WI38 (cell line): ENCODE data around the gene GLRX5.

Experiments
- H3K4me3 ChIP-seq: 2 replicates; pipeline ENCODE4 v1.5.1; 2011; ENCODE audit warnings: low read depth, mild to moderate bottlenecking, control low read depth, low read length
- TF ChIP-seq, protein P1 (sequence below): IDR thresholded peaks from 2 replicates; pipeline ENCODE4 v1.5.1; 2012; ENCODE audit warnings: low read depth, mild to moderate bottlenecking, control low read depth, low read length

The GLRX5 gene

DNA sequence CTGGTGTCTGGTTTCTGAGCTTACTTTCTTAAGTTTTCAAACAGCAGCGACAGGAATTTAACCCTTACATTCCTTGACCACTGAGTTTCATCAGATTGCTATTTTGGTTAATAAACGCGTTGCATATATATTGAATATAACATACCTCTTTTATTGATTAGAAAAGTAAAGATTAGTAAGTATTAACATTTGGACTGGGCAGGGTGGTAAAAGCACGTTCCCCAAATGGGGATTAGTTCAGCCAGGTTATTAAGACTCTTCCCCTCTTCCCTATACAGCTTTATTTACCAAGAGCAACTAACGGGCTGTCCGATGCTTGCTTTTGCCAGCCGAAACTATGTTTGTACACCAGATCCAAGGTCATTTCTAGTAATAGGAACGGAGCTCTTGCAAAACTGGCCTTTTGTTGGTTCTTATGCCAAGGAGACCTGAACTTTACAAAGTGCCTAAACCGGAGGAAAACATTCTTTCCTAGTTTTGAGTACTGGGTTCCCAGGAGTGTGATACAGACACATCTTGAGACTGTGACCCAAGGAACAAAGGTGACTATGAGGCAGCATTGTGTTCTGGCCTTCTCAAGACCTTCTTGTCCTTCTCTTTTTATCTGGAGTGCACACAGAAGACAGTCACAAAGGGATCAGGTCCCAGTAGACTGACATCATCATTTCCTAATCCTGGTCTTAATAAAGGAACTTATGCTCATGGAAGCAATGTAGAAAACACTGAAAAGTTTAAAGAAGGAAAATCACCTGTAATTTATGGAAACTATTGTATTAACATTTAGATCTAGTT, 2.6 kb downstream of the GLRX5 start:
- H3K4me3 ChIP-seq, result 0 out of 2 replicates have a peak overlapping the region, but pooled peaks have one; percentile 6
- TF ChIP-seq, protein P1, sequence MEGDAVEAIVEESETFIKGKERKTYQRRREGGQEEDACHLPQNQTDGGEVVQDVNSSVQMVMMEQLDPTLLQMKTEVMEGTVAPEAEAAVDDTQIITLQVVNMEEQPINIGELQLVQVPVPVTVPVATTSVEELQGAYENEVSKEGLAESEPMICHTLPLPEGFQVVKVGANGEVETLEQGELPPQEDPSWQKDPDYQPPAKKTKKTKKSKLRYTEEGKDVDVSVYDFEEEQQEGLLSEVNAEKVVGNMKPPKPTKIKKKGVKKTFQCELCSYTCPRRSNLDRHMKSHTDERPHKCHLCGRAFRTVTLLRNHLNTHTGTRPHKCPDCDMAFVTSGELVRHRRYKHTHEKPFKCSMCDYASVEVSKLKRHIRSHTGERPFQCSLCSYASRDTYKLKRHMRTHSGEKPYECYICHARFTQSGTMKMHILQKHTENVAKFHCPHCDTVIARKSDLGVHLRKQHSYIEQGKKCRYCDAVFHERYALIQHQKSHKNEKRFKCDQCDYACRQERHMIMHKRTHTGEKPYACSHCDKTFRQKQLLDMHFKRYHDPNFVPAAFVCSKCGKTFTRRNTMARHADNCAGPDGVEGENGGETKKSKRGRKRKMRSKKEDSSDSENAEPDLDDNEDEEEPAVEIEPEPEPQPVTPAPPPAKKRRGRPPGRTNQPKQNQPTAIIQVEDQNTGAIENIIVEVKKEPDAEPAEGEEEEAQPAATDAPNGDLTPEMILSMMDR, result no peak

DNA sequence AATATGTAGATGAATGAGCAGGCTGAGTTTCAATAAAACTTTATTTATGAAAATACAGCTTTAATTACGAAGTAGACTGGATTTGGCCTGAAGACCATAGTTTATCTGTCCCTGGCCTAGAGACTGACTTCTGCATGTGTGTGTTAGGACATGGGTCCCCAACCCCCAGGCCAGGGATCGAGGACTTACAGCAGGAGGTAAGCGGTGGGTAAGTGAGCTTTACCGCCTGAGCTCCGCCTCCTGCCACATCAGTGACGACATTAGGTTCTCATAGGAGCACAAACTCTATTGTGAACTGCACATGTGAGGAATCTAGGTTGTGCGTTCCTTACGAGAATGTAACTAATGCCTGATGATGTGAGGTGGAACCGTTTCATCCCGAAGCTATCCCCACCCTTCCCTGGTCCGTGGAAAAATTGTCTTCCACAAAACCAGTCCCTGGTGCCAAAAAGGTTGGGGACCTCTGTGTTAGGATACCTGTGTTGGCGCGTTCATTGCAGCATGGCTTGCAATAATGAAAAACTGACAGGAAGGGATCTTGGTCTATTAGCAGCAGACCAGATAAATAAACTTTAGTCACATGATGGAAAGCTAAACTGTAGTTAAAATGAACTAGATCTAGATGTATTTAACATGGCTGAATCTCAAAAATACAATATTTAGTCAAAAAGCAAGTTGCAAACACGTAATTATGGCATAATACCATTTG, 4.1 kb downstream of the GLRX5 start:
- TF ChIP-seq, protein P1, result no peak
- H3K4me3 ChIP-seq, result no peak overlapping the region

DNA sequence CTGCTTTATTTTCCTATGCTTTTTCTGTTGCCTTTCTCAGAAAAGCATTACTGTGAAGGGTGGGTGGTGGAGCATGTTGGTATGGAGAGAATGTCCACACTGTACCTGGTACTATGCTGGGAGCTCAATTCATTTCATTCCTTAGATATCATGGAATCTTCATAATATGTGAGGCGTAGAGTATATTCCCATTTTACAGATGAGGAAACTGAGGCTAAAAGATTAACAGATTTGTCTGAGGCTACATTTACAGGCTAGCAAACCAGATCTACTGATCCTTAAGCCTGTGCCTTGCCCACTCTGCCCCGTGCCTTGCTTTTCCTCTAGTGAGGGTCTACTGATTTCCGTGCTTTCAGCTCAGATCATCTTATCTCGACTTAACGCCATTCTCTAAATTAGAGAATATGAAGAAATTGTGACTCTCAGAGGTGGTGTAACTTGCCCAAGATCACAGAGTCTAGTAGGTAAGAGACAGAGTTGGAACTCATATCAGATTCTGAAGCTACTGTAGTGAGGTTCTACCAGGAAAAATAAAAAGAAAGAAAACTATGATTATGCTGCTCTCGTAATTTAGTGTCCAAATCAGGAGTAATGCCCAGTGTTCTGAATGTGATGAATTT, 5.5 kb downstream of the GLRX5 start:
- TF ChIP-seq, protein P1, result no peak
- no peak overlapping the region for H3K4me3 ChIP-seq

DNA sequence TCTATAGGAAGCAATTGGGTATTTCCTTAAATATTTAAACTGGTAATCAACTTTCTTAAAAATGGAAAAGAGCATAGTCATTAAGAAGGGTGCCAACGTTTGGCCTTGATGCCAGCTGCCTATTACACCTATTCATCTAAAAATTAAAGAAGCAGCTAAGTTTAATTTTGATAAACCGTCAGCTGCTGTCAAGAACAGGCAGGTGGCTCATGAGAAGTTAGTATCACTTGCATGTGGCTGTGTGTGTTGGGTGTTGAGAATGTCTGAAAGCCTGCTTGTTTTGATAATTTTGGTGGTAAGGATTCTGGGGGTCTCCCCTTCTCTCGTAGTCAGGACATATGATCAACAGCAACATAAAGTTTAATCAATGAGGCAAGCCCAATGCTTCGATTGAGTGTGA, 6.5 kb downstream of the GLRX5 start:
- TF ChIP-seq, protein P1, result no peak
- no peak overlapping the region for H3K4me3 ChIP-seq

DNA sequence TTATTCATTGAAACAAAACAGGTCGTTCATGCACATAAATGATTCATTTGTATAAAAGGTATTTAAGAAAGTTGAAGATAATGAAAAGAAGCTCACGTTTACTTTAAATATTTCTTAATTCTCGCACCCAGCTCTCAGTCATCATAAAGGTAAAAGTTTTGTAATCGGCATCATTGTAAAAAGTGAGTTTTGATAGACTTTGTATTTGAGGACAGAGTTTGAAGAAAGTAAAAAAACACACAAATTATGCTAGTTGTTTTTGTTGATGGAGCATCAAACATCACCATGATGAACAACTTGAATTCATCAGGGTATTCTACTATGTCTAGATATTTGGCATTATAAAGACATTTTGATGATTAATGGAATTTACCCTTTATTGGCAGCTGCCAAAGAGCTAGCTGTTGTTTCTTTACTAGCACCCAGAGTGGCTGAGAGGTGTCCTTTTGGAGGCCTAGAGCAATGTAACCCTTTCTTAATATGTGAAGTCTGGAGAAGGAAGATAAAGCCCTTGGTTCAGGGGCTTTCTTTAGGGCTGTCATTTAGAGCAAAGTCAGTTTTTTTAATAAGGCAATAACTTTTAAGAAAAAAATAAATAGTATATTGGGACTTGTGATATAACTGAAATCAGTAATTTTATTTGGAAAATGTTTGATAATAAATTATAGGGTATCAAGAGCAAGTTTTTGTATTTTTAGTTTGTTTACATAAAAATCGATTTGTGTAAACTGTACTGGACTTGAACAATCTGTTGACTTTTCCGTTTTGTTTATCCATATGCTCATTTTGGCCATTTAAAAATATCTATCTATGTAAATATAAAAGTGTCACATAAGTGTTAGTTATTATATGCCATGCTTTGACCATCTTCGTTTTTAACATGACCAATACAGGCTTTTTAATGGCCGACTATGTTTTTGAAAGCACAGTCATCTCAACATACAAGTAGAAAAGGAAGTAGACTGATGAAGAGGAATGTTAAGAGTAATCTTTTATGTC, 7.4 kb downstream of the GLRX5 start:
- no peak overlapping the region for H3K4me3 ChIP-seq

DNA sequence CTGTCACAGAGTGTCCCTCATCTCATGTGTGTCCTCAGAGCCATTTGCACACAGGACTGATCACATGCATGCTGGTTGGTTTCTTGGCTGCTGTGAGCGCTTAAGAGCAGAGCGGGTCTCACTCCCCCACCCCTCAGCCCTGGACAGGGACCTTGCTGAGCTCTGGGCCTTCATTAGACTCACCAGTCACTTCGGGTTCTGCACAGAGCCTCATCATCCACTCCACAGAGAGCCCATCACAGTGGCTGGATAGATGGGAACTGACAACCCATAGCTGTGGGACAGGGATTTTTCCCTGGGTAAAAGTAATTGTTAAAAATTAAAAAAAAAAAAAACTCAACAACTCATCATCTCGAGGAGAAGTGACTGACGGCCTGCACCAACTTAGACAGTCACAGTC, 8.2 kb downstream of the GLRX5 start:
- H3K4me3 ChIP-seq, result no peak overlapping the region
- TF ChIP-seq, protein P1, result no peak

More for the DNA sequence above, 7.4 kb downstream of the GLRX5 start:
- TF ChIP-seq, protein P1, result no peak
